Motor neuron (in vitro differentiated cells): Measurements from ENCODE around the gene LRIG2. TPM values are rescaled to one million over a fixed set of nuclear protein-coding genes. Genes with fewer than 3 reads are reported as not detected.
"Not testable (repeated sequence)": the region's sequence is repeated elsewhere in the genome, so short reads cannot be mapped to it uniquely, and the experiment has no call there.

Source experiments
- ATAC-seq, 8 experiments: fragments of 200-7000 bp; cut with Tn5 transposase; replicated peaks in 6 of 8; 2 replicates each; pipeline ENCODE4 v1.8.0; 2021; ENCODE audit warnings: mild to moderate bottlenecking in 8 of 8, moderate library complexity in 8 of 8
- H3K27ac ChIP-seq, 2 donors: fragments of 250-450 bp; sonication (Bioruptor Pico); 2 replicates each; pipeline ENCODE4 v1.9.0; 2021; ENCODE audit warnings: antibody characterized with exemption in 2 of 2, mild to moderate bottlenecking in 2 of 2, moderate library complexity in 1 of 2
- H3K4me1 ChIP-seq, 2 donors: fragments of 250-450 bp; sonication (Bioruptor Pico); replicated peaks in 1 of 2; 2 replicates each; pipeline ENCODE4 v1.6.1; 2021; ENCODE audit warnings: antibody characterized with exemption in 2 of 2, mild to moderate bottlenecking in 2 of 2, moderate library complexity in 1 of 2
- H3K4me3 ChIP-seq, 5 donors: fragments of 250-450 bp; sonication (Bioruptor Pico); 2 replicates each; pipeline ENCODE4 v1.9.0; 2021; ENCODE audit warnings: antibody characterized with exemption in 5 of 5, mild to moderate bottlenecking in 5 of 5, moderate library complexity in 4 of 5
- WGBS, 10 experiments: fragments of 450-650 bp; shearing (Covaris generic); methylation state at CpG; one replicate each; pipeline ENCODE4 v1.0.0; 2022; 5-methylcytosine and 5-hydroxymethylcytosine counted together
- in situ Hi-C, 9 experiments: fragments of 400-800 bp; cut with MboI; loops; one replicate each; pipeline ENCODE4 v1.15.0; 2021; ENCODE audit warnings: low sequenced_read_pairs in 9 of 9, low pct_unique_long_range_greater_than_20kb in 2 of 9; ENCODE audit not compliant: unreplicated experiment in 9 of 9
- total RNA-seq, 8 experiments: library from RNA; unstranded; fragments of 300-600 nt; gene quantifications; 2 replicates each; pipeline versions ENCODE4 v1.2.3 to v1.2.4, GENCODE V29; 2022

The LRIG2 gene
- 10 to 100 TPM; 11.9 to 25.4 (median 20.6) TPM for total RNA-seq

GRCh38 chr1:113072757-113073478 lies at the start of gene LRIG2:
Gene LRIG2 (plus strand): TSS chr1:113073198. CDS start chr1:113073407, 209 bp downstream.
- peak within 1 kb of the TSS; percentile 96 for H3K27ac ChIP-seq
- WGBS, 10 experiments: 0 to 7% (median 0%) methylated on average over 2 to 40 of the region's 49 CpGs; no CpG with 5 or more reads in 2 of the 10 experiments
- H3K4me1 ChIP-seq: peaks cover 21 to 22% of the 10 kb centered on the region in 2 donors
- H3K4me3 ChIP-seq: peak within 1 kb of the TSS; percentile 67 to 82 (median 77)
- ATAC-seq: peak; percentile 92 to 96 (median 95)
- in situ Hi-C loops: loop anchor here in 2 of 9 experiments (25.0 kb wide), 1 partner anchor 361 kb away; the partner anchor contains the start of genes PPM1J (in 2 of the 2) and RHOC (in 2 of the 2)

- in situ Hi-C loops, H3K4me1 ChIP-seq, ATAC-seq, H3K27ac ChIP-seq, H3K4me3 ChIP-seq: not testable (repeated sequence)
- WGBS, 10 experiments: 93 to 100% (median 98%) methylated on average over 1 to 4 of the region's 4 CpGs
Observed at GRCh38 chr1:113023316-113023715, 49.7 kb upstream of the LRIG2 start.

GRCh38 chr1:113027007-113027406 lies 46.0 kb upstream of the LRIG2 start:
- no peak for ATAC-seq
- Histone ChIP-seq H3K4me3 (no peak overlapping the region), H3K4me1 (no peaks in the 10 kb centered on the region), H3K27ac (no peak overlapping the region)
- 58 to 100% (median 88%) methylated on average over 1 to 5 of the region's 5 CpGs; no CpG with 5 or more reads in 1 of the 10 experiments for WGBS, 10 experiments
- in situ Hi-C loops: loop anchor here in 2 of 9 experiments (25.0 kb wide), 2 partner anchors 140 to 215 kb away; no protein-coding TSS in a partner anchor

- in situ Hi-C loops: loop anchor here in 2 of 9 experiments (25.0 kb wide), 2 partner anchors 140 to 215 kb away; no protein-coding TSS in a partner anchor
- Histone ChIP-seq H3K4me1 (no peaks in the 10 kb centered on the region), H3K27ac (no peak overlapping the region), H3K4me3 (no peak overlapping the region)
- no peak for ATAC-seq
Observed at GRCh38 chr1:113027449-113027848, 45.5 kb upstream of the LRIG2 start.

GRCh38 chr1:113029822-113030221 lies 43.2 kb upstream of the LRIG2 start:
- Histone ChIP-seq H3K4me1 (no peaks in the 10 kb centered on the region), H3K27ac (no peak overlapping the region), H3K4me3 (no peak overlapping the region)
- in situ Hi-C loops: loop anchor here in 2 of 9 experiments (25.0 kb wide), 2 partner anchors 143 to 218 kb away; no protein-coding TSS in a partner anchor
- no peak for ATAC-seq
- 0 to 86% (median 49%) methylated on average over 1 of the region's 1 CpG; no CpG with 5 or more reads in 2 of the 10 experiments for WGBS, 10 experiments

- in situ Hi-C loops: loop anchor here in 2 of 9 experiments (25.0 kb wide), 2 partner anchors 144 to 219 kb away; no protein-coding TSS in a partner anchor
- ATAC-seq: no peak
- Histone ChIP-seq H3K27ac (no peak overlapping the region), H3K4me3 (no peak overlapping the region), H3K4me1 (no peaks in the 10 kb centered on the region)
- 42 to 100% (median 94%) methylated on average over 1 to 8 of the region's 8 CpGs for WGBS, 10 experiments
Observed at GRCh38 chr1:113031171-113031933, 41.6 kb upstream of the LRIG2 start.

- ATAC-seq: no peak
- 76 to 100% (median 94%) methylated on average over 1 to 5 of the region's 5 CpGs for WGBS, 10 experiments
- in situ Hi-C loops: loop anchor here in 2 of 9 experiments (25.0 kb wide), 2 partner anchors 148 to 223 kb away; no protein-coding TSS in a partner anchor
- Histone ChIP-seq H3K4me3 (no peak overlapping the region), H3K4me1 (no peaks in the 10 kb centered on the region), H3K27ac (no peak overlapping the region)
Observed at GRCh38 chr1:113035086-113035485, 37.9 kb upstream of the LRIG2 start.

- in situ Hi-C loops: loop anchor here in 2 of 9 experiments (25.0 kb wide), 2 partner anchors 149 to 224 kb away; no protein-coding TSS in a partner anchor
- Histone ChIP-seq H3K27ac (no peak overlapping the region), H3K4me1 (peaks cover 3 to 5% of the 10 kb centered on the region in 2 donors), H3K4me3 (no peak overlapping the region)
- WGBS, 10 experiments: 0 to 94% (median 73%) methylated on average over 1 to 2 of the region's 2 CpGs; no CpG with 5 or more reads in 1 of the 10 experiments
- no peak for ATAC-seq
Observed at GRCh38 chr1:113036639-113037321, 36.2 kb upstream of the LRIG2 start.

GRCh38 chr1:113040041-113040440 lies 33.0 kb upstream of the LRIG2 start:
- 50 to 94% (median 70%) methylated on average over 1 to 2 of the region's 2 CpGs for WGBS, 10 experiments
- H3K27ac ChIP-seq: no peak overlapping the region
- no peak overlapping the region for H3K4me3 ChIP-seq

GRCh38 chr1:113040718-113041412 lies 32.1 kb upstream of the LRIG2 start:
- Histone ChIP-seq H3K4me3 (no peak overlapping the region), H3K4me1 (peaks cover 17 to 20% of the 10 kb centered on the region in 2 donors), H3K27ac (no peak overlapping the region)
- 80 to 100% (median 94%) methylated on average over 1 to 8 of the region's 8 CpGs; no CpG with 5 or more reads in 2 of the 10 experiments for WGBS, 10 experiments
- no peak for ATAC-seq
- in situ Hi-C loops: loop anchor here in 2 of 9 experiments (25.0 kb wide), 2 partner anchors 154 to 229 kb away; no protein-coding TSS in a partner anchor

More at GRCh38 chr1:113040041-113040440, 33.0 kb upstream of the LRIG2 start:
- in situ Hi-C loops: loop anchor here in 2 of 9 experiments (25.0 kb wide), 2 partner anchors 153 to 228 kb away; no protein-coding TSS in a partner anchor
- no peak for ATAC-seq
- peaks cover 17 to 20% of the 10 kb centered on the region in 2 donors for H3K4me1 ChIP-seq

- ATAC-seq: peak in 5 of 8 experiments; percentile 15 to 37 (median 32)
- in situ Hi-C loops: loop anchor here in 2 of 9 experiments (25.0 kb wide), 2 partner anchors 154 to 229 kb away; no protein-coding TSS in a partner anchor
- H3K4me1 ChIP-seq: peaks cover 20 to 23% of the 10 kb centered on the region in 2 donors
- H3K4me3 ChIP-seq: no peak overlapping the region
- peak overlapping the region; percentile 52 to 79 for H3K27ac ChIP-seq
- WGBS, 10 experiments: 0 to 75% (median 10%) methylated on average over 1 of the region's 1 CpG; no CpG with 5 or more reads in 6 of the 10 experiments
Observed at GRCh38 chr1:113041569-113042284, 31.3 kb upstream of the LRIG2 start.
